VCaP (cell line): ENCODE data around the gene RMND1.
A peak's percentile ranks its signal among the peaks of the same experiment; 100 is the strongest.

ENCODE experiments used
- H3K27ac ChIP-seq: fragments of 450-650 bp; 2 replicates; pipeline ENCODE4 v1.5.1; 2017
- CTCF ChIP-seq: fragments of 450-650 bp; conservative IDR thresholded peaks from 2 replicates; pipeline ENCODE4 v1.5.1; 2017; ENCODE audit warnings: mild to moderate bottlenecking, moderate library complexity

RMND1 gene

GRCh38 chr6:151451950-151452749, at the start of gene RMND1:
Gene RMND1 (minus strand): TSS chr6:151452126. CDS start chr6:151445811, 6,315 bp downstream.
- peak within 1 kb of the TSS; percentile 90 for H3K27ac ChIP-seq
- TF ChIP-seq CTCF, result no peak

GRCh38 chr6:151499551-151499950, 47.6 kb upstream of the RMND1 start:
- TF ChIP-seq CTCF, result no peak
- H3K27ac ChIP-seq, result no peak overlapping the region

GRCh38 chr6:151498327-151498726, 46.4 kb upstream of the RMND1 start:
- H3K27ac ChIP-seq, result no peak overlapping the region
- TF ChIP-seq CTCF, result no peak

GRCh38 chr6:151497905-151498304, 46.0 kb upstream of the RMND1 start:
- H3K27ac ChIP-seq, result no peak overlapping the region
- no peak for TF ChIP-seq CTCF

- no peak overlapping the region for H3K27ac ChIP-seq
- TF ChIP-seq CTCF, result no peak
Measured at GRCh38 chr6:151495380-151495779, 43.5 kb upstream of the RMND1 start.

- no peak overlapping the region for H3K27ac ChIP-seq
Measured at GRCh38 chr6:151494936-151495320, 43.0 kb upstream of the RMND1 start.

More at GRCh38 chr6:151494936-151495320, 43.0 kb upstream of the RMND1 start:
- TF ChIP-seq CTCF, result no peak
